Measurements from ENCODE around the gene TSHZ2.

The TSHZ2 gene

DNA sequence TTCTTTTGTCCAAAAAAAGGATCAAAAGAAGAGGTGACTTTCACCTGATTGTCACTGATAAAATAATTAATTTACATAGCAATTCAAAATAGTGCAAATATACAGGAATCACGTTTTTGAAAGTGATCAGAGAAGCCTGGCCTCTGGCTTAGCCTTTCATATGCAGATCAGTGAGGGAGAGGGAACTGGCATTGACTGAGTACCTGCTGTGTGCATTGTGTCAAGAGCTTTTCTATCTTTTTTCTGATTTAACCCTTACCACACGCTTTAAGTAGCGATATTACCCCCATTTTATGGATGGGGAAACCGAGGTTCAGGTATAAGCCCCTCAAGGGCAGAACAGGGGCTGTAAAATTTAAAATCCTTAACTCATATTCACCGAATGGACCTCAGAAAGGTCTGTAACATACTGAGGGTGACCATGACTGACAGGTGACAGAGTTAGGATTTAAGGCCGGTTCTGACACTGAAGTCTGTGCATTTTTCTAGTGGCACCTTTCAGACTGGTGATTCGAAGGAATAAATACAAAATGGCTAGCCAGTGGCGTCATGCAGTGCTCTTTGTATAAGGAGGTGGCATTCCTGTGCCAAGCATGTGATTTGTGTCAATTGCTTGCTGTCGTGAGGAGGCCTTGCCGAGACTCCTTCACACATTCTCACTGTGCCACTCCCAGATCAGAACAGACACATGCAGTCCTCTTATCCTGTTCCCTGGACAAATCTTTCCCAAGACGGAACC is 310.2 kb downstream of the TSHZ2 start:
- Mint-ChIP-seq H3K27ac (no peak overlapping the region), H3K9me3 (no peaks in the 10 kb centered on the region), H3K4me3 (no peak overlapping the region), H3K36me3 (no peaks in the 10 kb centered on the region), H3K4me1 (no peaks in the 10 kb centered on the region)
- DNase-seq (ENCODE audit: low spot score in 2 of 2) (no peak), ATAC-seq (no peak)

DNA sequence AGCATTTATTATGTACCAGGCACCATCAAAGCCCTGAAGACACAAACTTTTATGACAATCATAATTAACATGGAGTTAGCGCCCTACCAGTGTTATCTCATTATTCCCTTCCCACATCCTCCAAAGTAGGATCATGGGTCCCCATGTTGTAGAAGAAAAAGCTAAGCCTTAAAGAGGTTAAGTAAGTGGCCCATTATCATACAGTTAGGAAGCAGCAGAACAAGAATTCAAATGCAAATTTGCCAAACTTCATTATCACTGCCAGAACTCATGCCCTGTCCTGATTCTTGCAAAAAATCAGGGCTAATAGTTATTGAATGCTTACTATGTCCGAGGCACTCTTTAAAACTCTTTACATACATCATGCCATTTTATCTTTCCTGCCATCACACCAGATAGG is 310.9 kb downstream of the TSHZ2 start:
- no peak overlapping the region for H3K4me3 Mint-ChIP-seq
- H3K27ac Mint-ChIP-seq = no peak overlapping the region
- H3K9me3 Mint-ChIP-seq = no peaks in the 10 kb centered on the region
- DNase-seq (ENCODE audit: low spot score in 2 of 2) (no peak), ATAC-seq (no peak)
- H3K4me1 Mint-ChIP-seq = no peaks in the 10 kb centered on the region
- no peaks in the 10 kb centered on the region for H3K36me3 Mint-ChIP-seq

DNA sequence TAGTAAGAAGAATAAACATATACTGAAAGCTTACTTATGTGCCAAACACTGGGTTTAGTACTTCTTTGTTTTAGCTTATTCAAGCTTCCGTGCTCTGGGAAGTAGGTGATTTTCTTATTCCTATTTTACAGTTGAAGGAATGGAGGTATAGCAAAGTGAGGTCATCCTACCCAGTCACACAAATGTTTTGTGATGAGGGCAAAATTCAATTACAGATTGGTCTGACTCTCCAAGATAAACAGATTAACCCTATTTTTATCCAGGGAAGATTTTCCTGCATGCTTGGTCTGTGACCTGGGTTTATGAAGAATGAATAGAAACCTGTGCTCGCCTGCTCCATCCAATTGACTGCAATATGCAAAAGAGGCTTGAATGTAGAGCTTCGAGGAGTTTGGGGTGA is 311.4 kb downstream of the TSHZ2 start:
- DNase-seq (ENCODE audit: low spot score in 2 of 2) (no peak), ATAC-seq (no peak)
- no peaks in the 10 kb centered on the region for H3K36me3 Mint-ChIP-seq
- H3K4me3 Mint-ChIP-seq = no peak overlapping the region
- H3K4me1 Mint-ChIP-seq = no peaks in the 10 kb centered on the region
- no peaks in the 10 kb centered on the region for H3K9me3 Mint-ChIP-seq
- no peak overlapping the region for H3K27ac Mint-ChIP-seq

DNA sequence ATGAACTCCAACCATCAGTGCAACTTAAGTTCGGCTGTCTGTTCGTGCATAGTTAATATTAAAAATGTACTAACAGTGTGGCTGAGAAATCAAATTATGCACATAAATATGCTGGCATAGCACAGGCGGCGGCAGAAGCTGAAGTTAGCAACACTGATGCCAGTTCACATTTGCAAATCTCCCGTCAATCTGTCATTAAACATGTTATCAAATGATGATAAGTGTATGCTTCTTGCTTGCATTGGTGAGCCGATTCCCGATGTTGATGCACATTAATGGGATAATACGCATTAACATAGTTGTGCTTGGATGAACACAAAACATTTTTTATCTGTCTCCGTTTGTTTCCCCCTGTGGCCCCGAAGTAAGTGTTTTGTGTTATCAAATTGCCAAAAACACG is 312.1 kb downstream of the TSHZ2 start:
- no peak overlapping the region for H3K27ac Mint-ChIP-seq
- H3K36me3 Mint-ChIP-seq = no peaks in the 10 kb centered on the region
- H3K9me3 Mint-ChIP-seq = no peaks in the 10 kb centered on the region
- no peaks in the 10 kb centered on the region for H3K4me1 Mint-ChIP-seq
- H3K4me3 Mint-ChIP-seq = no peak overlapping the region
- DNase-seq (ENCODE audit: low spot score in 2 of 2) (no peak), ATAC-seq (no peak)

DNA sequence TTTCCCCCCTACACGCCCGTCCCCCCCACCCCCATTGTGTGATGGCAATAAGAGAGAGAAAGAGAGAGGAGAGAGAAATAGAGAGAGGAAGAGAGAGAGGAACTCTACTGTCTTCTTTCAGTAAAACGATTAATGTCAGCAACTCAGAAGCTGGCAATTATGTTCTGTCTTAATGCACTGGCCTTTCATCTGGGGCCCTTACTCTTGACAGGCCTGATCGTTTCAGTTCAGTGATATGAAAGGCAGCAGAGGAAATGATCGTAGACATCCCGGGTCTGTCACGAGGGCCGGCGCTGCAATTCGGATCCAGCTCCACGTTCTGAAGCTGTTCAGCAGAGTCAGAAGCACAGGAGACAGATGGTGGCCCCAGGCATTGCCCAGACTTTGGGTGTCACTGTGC is 312.5 kb downstream of the TSHZ2 start:
- DNase-seq (ENCODE audit: low spot score in 2 of 2) (no peak), ATAC-seq (no peak)
- Mint-ChIP-seq H3K36me3 (no peaks in the 10 kb centered on the region), H3K4me1 (no peaks in the 10 kb centered on the region), H3K9me3 (no peaks in the 10 kb centered on the region), H3K27ac (no peak overlapping the region), H3K4me3 (no peak overlapping the region)

DNA sequence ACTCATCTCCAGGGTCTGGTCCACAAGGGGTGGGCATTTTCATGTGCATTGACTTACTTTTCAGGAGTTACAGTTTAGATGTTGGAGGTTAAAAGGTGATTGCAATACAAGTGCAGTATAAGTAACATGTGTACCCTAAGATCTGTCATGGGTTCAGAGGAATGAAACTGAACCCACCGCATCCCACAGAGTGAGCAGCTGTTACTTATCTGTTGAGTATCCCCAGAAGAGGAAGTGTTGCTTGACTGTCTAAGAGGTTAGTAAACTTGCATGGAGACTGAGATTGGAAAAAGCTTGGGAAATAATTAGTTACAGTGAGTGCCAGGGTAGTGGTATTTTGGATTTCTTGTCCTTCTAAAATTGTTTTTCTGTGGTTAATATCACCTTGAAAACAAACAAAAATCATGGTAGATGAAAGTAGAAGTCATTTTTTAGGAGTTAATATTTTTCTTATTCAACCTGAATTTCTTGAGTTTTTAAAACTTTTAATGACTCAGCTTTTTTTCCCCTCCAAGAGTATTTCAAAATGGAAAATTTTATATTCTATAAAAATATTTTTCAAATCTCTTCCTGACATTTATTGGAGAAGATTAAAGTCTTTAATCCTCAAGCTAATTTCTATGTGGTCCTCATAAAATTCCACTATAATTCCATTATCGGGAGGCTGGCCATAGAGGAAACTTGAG is 315.3 kb downstream of the TSHZ2 start:
- Mint-ChIP-seq H3K36me3 (no peaks in the 10 kb centered on the region), H3K27ac (no peak overlapping the region), H3K4me1 (no peaks in the 10 kb centered on the region), H3K9me3 (no peaks in the 10 kb centered on the region), H3K4me3 (no peak overlapping the region)
- DNase-seq (ENCODE audit: low spot score in 2 of 2) (no peak), ATAC-seq (no peak)

DNA sequence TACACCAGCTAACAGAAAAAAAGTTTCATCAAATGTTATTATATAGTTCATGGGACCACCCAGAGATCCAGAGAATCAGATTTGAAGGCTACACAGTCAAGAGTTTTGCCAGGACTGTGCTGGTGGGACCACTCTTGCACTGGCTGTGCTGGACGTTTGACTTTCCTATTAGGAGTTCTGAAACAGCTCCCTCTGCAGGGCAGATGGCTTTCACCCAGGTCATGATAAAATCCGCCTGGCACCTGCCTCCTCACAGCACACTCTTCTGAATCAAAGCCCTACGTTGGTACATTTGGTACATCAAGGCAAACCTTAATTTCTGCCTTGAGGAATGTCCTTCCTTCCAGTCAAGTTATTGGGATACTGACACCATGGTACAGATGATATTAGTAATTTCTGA is 319.4 kb downstream of the TSHZ2 start:
- Mint-ChIP-seq H3K36me3 (no peaks in the 10 kb centered on the region), H3K4me3 (no peak overlapping the region), H3K4me1 (no peaks in the 10 kb centered on the region), H3K27ac (no peak overlapping the region), H3K9me3 (no peaks in the 10 kb centered on the region)
- DNase-seq (ENCODE audit: low spot score in 2 of 2) = no peak
- no peak for ATAC-seq

DNA sequence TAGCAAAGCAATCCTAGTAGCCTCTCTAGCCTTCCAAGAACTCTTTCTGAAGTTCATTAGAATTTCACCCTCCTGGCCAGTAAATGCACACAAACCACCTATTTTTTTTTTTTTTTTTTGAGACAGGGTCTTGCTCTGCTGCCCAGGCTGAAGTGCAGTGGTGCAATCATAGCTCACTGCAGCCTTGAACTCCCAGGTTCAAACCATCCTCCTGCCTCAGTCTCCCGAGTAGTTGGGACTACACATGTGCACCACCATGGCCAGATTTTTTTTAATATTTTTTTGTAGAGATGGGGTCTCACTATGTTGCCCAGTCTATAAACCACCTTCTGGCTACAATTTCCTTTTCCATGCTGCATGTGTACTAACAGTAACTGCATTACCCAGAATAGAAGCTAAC is 320.2 kb downstream of the TSHZ2 start:
- no peaks in the 10 kb centered on the region for H3K36me3 Mint-ChIP-seq
- no peak overlapping the region for H3K4me3 Mint-ChIP-seq
- DNase-seq (ENCODE audit: low spot score in 2 of 2) (no peak), ATAC-seq (no peak)
- H3K4me1 Mint-ChIP-seq = no peaks in the 10 kb centered on the region
- no peaks in the 10 kb centered on the region for H3K9me3 Mint-ChIP-seq
- H3K27ac Mint-ChIP-seq = no peak overlapping the region

DNA sequence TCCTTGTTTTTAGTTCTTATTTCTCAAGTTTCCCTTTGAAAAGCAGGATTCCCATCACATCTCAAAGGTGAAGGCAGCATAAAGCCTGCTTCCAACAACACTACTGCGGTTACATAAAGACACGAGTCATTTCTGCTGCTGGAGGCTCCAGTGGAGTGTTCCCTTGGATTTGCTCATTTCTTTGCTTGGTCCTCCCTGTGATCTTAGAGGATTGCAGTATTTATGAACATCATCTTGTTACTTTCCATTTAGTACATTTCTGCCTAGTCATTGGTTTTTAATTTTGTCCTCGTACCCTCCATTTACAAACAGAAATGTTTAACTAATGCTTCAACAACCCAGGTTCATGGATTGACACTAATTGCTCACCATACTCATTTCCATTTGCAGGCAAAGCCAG is 322.6 kb downstream of the TSHZ2 start:
- H3K4me1 Mint-ChIP-seq = no peaks in the 10 kb centered on the region
- DNase-seq (ENCODE audit: low spot score in 2 of 2) (no peak), ATAC-seq (no peak)
- no peak overlapping the region for H3K4me3 Mint-ChIP-seq
- no peak overlapping the region for H3K27ac Mint-ChIP-seq
- H3K36me3 Mint-ChIP-seq = no peaks in the 10 kb centered on the region
- no peaks in the 10 kb centered on the region for H3K9me3 Mint-ChIP-seq

DNA sequence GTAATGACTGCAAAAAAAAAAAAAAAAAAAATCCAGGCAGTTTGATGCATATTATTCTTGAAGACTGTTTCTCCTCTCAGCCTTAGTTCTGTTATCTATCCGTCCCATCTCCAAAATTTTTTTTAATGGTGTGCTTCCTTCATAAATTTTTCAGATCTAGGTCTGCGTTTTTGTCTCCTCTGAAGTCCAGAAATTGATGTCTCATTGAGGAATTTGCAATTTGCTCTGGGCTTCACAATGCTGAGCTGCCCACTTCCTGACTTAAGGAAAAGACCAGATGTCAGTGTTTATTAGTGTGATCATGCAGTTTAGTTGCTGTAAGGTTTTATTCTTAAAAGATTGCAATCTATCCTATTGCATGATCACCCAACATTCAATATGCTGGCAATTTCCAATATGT is 323.9 kb downstream of the TSHZ2 start:
- ATAC-seq (no peak), DNase-seq (ENCODE audit: low spot score in 2 of 2) (no peak)
- no peaks in the 10 kb centered on the region for H3K4me1 Mint-ChIP-seq
- no peaks in the 10 kb centered on the region for H3K36me3 Mint-ChIP-seq
- no peaks in the 10 kb centered on the region for H3K9me3 Mint-ChIP-seq
- H3K4me3 Mint-ChIP-seq = no peak overlapping the region
- no peak overlapping the region for H3K27ac Mint-ChIP-seq

DNA sequence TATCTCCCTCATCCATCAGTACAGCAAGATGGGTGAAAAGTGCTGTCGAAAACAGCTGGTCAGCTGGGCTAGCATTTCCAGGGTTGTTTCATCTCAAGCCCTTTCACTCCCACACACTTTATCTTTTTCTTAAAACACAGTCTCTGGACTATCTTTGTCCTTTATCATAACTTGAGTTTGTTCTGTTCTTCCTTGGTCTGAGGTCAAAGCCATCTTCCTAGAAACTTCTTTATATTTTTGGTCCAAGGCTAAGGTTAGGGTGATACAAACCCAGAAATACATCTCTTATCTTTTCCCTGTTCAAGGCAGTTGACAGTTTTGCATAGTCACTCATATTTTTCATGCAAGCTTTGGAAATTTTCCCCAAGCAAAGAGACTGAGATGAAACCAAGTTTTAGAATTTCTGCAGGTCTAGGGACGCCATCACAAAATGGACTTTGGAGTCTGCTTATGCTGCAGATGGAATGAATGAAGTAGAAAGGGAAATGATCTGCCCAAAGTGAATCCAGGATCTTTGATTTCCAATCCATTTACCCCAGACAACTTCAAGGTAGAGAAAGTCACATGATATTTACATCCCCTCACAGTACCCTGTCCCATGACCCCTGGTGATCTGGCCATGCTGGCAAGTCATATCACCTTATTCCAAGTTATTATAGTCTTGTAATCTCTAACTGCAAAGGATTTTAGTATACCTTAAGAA is 324.4 kb downstream of the TSHZ2 start:
- H3K4me3 Mint-ChIP-seq = no peak overlapping the region
- H3K9me3 Mint-ChIP-seq = no peaks in the 10 kb centered on the region
- no peak overlapping the region for H3K27ac Mint-ChIP-seq
- no peaks in the 10 kb centered on the region for H3K36me3 Mint-ChIP-seq
- H3K4me1 Mint-ChIP-seq = no peaks in the 10 kb centered on the region
- ATAC-seq (no peak), DNase-seq (ENCODE audit: low spot score in 2 of 2) (no peak)

DNA sequence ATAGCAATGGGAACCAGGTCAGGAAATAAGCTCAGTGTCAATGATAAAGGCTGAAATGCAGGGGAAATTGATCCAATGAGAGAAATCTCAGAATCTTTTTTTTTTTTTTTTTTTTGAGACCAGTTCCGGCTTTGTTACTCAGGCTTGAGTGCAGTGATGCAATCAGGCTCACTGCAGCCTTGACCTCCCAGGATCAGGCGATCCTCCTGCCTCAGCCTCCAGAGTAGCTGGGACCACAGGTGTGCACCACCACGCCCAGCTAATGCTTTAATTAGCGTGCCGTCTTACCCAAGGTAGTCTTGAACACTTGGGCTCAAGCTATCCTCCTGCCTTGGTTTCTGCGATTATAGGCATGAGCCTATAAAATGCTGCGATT is 325.0 kb downstream of the TSHZ2 start:
- no peak for ATAC-seq
- H3K4me3 Mint-ChIP-seq = no peak overlapping the region
- no peaks in the 10 kb centered on the region for H3K9me3 Mint-ChIP-seq

DNA sequence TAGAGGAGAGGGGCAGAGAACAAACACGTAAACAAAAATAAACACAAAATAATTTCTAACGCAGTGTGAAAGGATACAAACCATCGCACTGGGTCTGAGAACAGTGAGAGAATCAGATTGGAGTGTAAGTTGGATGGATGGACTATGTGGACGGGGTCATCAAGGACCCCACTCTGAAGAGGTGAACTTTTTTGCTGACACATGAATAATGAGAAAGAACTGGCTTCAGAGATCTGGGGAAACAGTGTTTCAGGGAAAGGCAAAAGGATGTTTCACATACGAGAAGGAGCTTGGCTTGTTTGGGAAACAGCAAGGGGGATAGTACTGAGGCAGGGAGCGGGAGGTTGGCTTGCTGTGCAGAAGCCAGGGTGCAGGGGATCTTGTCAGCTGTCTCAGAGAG is 326.1 kb downstream of the TSHZ2 start:
- ATAC-seq (no peak), DNase-seq (ENCODE audit: low spot score in 2 of 2) (no peak)
- no peaks in the 10 kb centered on the region for H3K4me1 Mint-ChIP-seq
- no peak overlapping the region for H3K27ac Mint-ChIP-seq
- H3K36me3 Mint-ChIP-seq = no peaks in the 10 kb centered on the region
- H3K4me3 Mint-ChIP-seq = no peak overlapping the region
- no peaks in the 10 kb centered on the region for H3K9me3 Mint-ChIP-seq

More for the DNA sequence above, 325.0 kb downstream of the TSHZ2 start:
- Mint-ChIP-seq H3K36me3 (no peaks in the 10 kb centered on the region), H3K4me1 (no peaks in the 10 kb centered on the region), H3K27ac (no peak overlapping the region)
- no peak for DNase-seq (ENCODE audit: low spot score in 2 of 2)

DNA sequence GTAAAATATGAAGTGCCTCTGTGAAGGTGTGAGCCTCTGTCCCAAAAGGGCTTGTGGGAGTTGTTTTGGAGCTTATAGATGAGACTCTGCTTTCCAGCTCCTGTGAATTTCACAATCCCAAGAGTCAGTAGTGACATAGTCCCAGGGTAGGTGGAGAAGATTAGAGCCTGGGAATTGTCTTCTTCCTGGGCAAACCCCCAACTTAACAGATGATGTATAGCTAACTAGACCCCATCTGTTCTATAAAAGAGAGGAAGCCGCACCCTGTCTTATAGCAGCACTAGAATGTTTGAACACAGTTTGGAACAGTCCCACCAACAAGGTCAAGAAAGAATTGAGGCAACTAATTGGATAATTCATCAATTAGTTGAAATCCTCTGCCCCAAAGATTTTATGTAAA is 326.8 kb downstream of the TSHZ2 start:
- Mint-ChIP-seq H3K9me3 (no peaks in the 10 kb centered on the region), H3K4me1 (no peaks in the 10 kb centered on the region), H3K4me3 (no peak overlapping the region), H3K36me3 (no peaks in the 10 kb centered on the region), H3K27ac (no peak overlapping the region)
- no peak for ATAC-seq
- no peak for DNase-seq (ENCODE audit: low spot score in 2 of 2)

DNA sequence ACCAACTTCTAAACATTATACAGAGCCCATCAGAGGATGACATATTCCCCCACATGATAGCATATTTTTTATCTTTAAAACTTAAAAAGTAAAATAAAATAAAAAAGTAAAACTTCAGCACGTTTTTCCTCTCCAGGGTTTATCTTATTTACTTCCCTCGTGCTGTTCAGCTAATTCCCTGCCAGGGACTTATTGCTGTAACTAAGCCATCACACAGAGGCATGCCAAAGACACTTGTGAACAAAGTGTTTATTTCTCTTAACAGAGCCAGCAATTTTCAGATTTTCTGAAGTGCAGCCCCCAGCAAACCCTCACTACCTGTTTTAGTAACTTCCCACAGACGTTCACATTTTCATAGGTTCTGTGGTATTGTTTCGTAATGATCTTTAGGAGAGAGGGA is 327.7 kb downstream of the TSHZ2 start:
- no peaks in the 10 kb centered on the region for H3K36me3 Mint-ChIP-seq
- no peak overlapping the region for H3K27ac Mint-ChIP-seq
- DNase-seq (ENCODE audit: low spot score in 2 of 2) (no peak), ATAC-seq (no peak)
- no peaks in the 10 kb centered on the region for H3K4me1 Mint-ChIP-seq
- H3K9me3 Mint-ChIP-seq = no peaks in the 10 kb centered on the region
- H3K4me3 Mint-ChIP-seq = no peak overlapping the region

DNA sequence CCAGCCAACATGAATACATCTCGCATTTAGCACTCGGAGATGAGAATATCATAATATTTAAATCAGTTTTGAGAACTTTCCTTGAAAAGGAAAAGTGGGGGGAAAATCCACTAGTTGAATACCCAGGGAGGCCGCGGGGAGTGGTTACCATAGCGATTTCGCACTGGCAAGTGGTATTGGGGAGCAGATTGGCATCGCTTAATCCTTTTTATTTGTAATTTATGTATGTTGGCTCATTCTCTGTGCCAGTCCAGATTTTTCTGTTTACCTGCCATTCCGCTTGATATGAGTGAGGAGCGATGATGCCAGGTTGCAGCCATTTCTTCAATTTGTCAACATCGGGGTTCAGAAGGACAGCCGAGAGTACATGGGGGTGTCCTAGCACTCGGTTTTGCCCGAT is 329.7 kb downstream of the TSHZ2 start:
- Mint-ChIP-seq H3K36me3 (no peaks in the 10 kb centered on the region), H3K4me3 (no peak overlapping the region), H3K4me1 (no peaks in the 10 kb centered on the region), H3K9me3 (no peaks in the 10 kb centered on the region), H3K27ac (no peak overlapping the region)
- ATAC-seq (no peak), DNase-seq (ENCODE audit: low spot score in 2 of 2) (no peak)
